ENCODE data around the gene ZCCHC24.

GRCh38 chr10:79393221-79393923 is 52.1 kb downstream of the ZCCHC24 start:
- TF ChIP-seq POLR2A (IDR thresholded peaks at IDR 0.05): no peak
- TF ChIP-seq, protein P1, sequence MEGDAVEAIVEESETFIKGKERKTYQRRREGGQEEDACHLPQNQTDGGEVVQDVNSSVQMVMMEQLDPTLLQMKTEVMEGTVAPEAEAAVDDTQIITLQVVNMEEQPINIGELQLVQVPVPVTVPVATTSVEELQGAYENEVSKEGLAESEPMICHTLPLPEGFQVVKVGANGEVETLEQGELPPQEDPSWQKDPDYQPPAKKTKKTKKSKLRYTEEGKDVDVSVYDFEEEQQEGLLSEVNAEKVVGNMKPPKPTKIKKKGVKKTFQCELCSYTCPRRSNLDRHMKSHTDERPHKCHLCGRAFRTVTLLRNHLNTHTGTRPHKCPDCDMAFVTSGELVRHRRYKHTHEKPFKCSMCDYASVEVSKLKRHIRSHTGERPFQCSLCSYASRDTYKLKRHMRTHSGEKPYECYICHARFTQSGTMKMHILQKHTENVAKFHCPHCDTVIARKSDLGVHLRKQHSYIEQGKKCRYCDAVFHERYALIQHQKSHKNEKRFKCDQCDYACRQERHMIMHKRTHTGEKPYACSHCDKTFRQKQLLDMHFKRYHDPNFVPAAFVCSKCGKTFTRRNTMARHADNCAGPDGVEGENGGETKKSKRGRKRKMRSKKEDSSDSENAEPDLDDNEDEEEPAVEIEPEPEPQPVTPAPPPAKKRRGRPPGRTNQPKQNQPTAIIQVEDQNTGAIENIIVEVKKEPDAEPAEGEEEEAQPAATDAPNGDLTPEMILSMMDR (IDR thresholded peaks at IDR 0.05): no peak
